ENCODE data around the gene NHS.

NHS gene
- long read RNA-seq, partial matches to known transcripts = 0 of 2 reads
- long read RNA-seq, other reads (novel, unspliced or antisense) = 2 of 2 reads

DNA sequence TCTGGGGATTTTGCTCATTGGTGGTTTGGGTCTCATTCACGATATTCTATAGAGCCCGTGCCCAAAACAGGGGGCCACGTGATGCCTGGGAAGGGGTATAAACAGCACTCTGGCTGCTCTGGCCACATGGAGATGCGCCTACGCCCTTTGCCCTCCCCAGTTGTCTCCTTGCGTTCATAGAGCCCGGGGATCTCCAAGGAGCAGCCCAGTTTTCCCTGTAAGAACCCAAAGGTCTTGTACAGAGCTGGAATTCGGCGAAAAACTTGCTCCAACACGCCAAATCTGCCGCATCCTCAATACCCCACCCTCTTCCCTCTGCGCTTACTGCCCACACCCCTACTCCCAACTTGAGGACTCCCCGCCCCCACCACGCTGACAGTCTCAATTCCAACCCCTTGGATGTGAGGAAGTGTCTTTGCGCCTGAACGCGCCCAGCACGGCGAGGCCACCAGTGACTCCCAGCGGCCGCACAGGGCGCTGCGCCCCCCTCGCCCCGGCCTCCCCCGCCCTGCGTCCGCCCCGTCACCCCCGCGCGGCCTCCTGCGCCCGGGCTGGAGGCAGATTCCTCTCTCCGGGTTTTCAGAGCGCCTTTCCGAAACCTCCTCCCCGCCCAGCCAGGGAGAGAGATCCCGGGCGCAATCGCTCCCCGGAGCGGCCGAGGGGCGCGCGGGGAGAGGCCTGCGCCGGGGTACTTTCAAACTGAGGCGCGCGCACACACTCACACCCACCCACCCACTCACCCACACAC lies at the start of gene NHS:
NHS (plus strand) TSS at position 582 of the 748 bp plus-strand sequence. CDS start 558 bp downstream, outside the sequence.
- Histone ChIP-seq H3K27me3 (ENCODE audit: insufficient read depth, poor library complexity, severe bottlenecking) (peaks cover 23% of the 10 kb centered on the region), H3K27ac (replicated peaks) (no peak within 1 kb of the TSS), H3K4me3 (replicated peaks; ENCODE audit: insufficient read depth, low read length) (peak within 1 kb of the TSS; percentile 14)
- TF ChIP-seq, protein P1, sequence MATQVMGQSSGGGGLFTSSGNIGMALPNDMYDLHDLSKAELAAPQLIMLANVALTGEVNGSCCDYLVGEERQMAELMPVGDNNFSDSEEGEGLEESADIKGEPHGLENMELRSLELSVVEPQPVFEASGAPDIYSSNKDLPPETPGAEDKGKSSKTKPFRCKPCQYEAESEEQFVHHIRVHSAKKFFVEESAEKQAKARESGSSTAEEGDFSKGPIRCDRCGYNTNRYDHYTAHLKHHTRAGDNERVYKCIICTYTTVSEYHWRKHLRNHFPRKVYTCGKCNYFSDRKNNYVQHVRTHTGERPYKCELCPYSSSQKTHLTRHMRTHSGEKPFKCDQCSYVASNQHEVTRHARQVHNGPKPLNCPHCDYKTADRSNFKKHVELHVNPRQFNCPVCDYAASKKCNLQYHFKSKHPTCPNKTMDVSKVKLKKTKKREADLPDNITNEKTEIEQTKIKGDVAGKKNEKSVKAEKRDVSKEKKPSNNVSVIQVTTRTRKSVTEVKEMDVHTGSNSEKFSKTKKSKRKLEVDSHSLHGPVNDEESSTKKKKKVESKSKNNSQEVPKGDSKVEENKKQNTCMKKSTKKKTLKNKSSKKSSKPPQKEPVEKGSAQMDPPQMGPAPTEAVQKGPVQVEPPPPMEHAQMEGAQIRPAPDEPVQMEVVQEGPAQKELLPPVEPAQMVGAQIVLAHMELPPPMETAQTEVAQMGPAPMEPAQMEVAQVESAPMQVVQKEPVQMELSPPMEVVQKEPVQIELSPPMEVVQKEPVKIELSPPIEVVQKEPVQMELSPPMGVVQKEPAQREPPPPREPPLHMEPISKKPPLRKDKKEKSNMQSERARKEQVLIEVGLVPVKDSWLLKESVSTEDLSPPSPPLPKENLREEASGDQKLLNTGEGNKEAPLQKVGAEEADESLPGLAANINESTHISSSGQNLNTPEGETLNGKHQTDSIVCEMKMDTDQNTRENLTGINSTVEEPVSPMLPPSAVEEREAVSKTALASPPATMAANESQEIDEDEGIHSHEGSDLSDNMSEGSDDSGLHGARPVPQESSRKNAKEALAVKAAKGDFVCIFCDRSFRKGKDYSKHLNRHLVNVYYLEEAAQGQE (IDR thresholded peaks at IDR 0.05; ENCODE audit: insufficient replicate concordance, low read depth) = no peak
- TF ChIP-seq POLR2AphosphoS5 (IDR thresholded peaks at IDR 0.05; ENCODE audit: low read depth) (no peak), GABPA (IDR thresholded peaks at IDR 0.05; ENCODE audit: low read depth) (no peak), SPI1 (IDR thresholded peaks at IDR 0.05; ENCODE audit: borderline replicate concordance, low read depth) (peak; percentile 41; the same call in 1 of the 2 replicates)
- TF ChIP-seq, protein P2, sequence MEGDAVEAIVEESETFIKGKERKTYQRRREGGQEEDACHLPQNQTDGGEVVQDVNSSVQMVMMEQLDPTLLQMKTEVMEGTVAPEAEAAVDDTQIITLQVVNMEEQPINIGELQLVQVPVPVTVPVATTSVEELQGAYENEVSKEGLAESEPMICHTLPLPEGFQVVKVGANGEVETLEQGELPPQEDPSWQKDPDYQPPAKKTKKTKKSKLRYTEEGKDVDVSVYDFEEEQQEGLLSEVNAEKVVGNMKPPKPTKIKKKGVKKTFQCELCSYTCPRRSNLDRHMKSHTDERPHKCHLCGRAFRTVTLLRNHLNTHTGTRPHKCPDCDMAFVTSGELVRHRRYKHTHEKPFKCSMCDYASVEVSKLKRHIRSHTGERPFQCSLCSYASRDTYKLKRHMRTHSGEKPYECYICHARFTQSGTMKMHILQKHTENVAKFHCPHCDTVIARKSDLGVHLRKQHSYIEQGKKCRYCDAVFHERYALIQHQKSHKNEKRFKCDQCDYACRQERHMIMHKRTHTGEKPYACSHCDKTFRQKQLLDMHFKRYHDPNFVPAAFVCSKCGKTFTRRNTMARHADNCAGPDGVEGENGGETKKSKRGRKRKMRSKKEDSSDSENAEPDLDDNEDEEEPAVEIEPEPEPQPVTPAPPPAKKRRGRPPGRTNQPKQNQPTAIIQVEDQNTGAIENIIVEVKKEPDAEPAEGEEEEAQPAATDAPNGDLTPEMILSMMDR (IDR thresholded peaks at IDR 0.05; ENCODE audit: insufficient read depth, low read length) = no peak
- DNase-seq (ENCODE audit: low read depth in 1 of 2, low spot score in 1 of 2) = peak in 1 of 2 experiments; percentile 13

DNA sequence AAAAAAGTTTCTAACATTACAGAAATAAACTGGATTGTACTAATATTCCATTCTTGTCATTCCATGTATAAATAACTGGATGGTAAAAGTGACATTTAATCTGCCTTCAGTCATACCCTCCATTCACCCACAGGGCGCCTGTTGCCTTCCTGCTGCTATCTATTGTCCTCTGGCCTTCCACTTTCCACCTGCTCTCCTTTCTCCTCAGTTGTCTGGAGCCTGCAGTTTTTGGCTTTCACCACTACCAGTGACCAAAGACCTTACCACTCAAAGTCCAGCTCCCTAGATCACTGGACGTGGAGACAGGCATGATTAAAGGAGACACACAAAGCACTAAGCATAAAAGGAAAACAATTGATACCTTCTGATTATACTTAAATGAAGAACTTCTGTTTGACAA lies 46.2 kb upstream of the NHS start:
- Histone ChIP-seq H3K27me3 (ENCODE audit: insufficient read depth, poor library complexity, severe bottlenecking) (no peaks in the 10 kb centered on the region), H3K27ac (replicated peaks) (no peak overlapping the region), H3K4me3 (replicated peaks; ENCODE audit: insufficient read depth, low read length) (no peak overlapping the region)
- no peak for DNase-seq (ENCODE audit: low read depth in 1 of 2, low spot score in 1 of 2)
- TF ChIP-seq, protein P2 (IDR thresholded peaks at IDR 0.05; ENCODE audit: insufficient read depth, low read length) = no peak
- TF ChIP-seq SPI1 (IDR thresholded peaks at IDR 0.05; ENCODE audit: borderline replicate concordance, low read depth) = no peak
- TF ChIP-seq GABPA (IDR thresholded peaks at IDR 0.05; ENCODE audit: low read depth) = no peak
- TF ChIP-seq, protein P1 (IDR thresholded peaks at IDR 0.05; ENCODE audit: insufficient replicate concordance, low read depth) = no peak
- no peak for TF ChIP-seq POLR2AphosphoS5 (IDR thresholded peaks at IDR 0.05; ENCODE audit: low read depth)

DNA sequence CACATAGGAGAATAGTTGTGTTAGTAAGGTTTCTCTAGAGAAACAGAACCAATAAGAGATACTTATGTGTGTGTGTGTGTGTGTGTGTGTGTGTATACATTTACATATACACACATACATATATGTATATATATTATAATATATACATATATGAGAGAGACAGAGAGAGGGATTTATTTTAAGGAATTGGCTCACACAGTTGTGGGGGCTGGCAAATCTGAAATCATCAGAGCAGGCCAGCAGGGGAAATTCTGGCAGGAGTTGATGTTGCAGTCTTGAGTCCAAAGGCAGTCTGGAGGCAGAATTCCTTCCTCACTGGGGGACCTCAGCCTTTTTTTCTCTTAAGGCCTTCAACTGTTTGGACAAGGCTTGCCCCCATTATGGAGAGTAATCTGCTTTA lies 38.6 kb upstream of the NHS start:
- Histone ChIP-seq H3K27me3 (ENCODE audit: insufficient read depth, poor library complexity, severe bottlenecking) (no peaks in the 10 kb centered on the region), H3K4me3 (replicated peaks; ENCODE audit: insufficient read depth, low read length) (no peak overlapping the region), H3K27ac (replicated peaks) (no peak overlapping the region)
- DNase-seq (ENCODE audit: low read depth in 1 of 2, low spot score in 1 of 2) = no peak
- TF ChIP-seq SPI1 (IDR thresholded peaks at IDR 0.05; ENCODE audit: borderline replicate concordance, low read depth) (no peak), POLR2AphosphoS5 (IDR thresholded peaks at IDR 0.05; ENCODE audit: low read depth) (no peak), GABPA (IDR thresholded peaks at IDR 0.05; ENCODE audit: low read depth) (no peak)
- TF ChIP-seq, protein P2 (IDR thresholded peaks at IDR 0.05; ENCODE audit: insufficient read depth, low read length) = no peak
- TF ChIP-seq, protein P1 (IDR thresholded peaks at IDR 0.05; ENCODE audit: insufficient replicate concordance, low read depth) = no peak
